Type B pancreatic cell (in vitro differentiated cells): Measurements from ENCODE around the gene CFAP43. TPM values are rescaled to one million over a fixed set of nuclear protein-coding genes. Genes with fewer than 3 reads are reported as not detected.

ENCODE experiments used
- DNase-seq: peaks from one replicate; pipeline ENCODE4 v3.0.0; 2021; ENCODE audit warnings: mixed read lengths; ENCODE audit not compliant: unreplicated experiment; ENCODE audit errors: extremely low spot score
- H3K27ac Mint-ChIP-seq: 2 replicates; pipeline ENCODE4 v1.8.0; 2021; ENCODE audit warnings: mild to moderate bottlenecking, mixed read lengths
- H3K27me3 Mint-ChIP-seq: 2 replicates; pipeline ENCODE4 v1.8.0; 2021; ENCODE audit warnings: mixed read lengths
- H3K36me3 Mint-ChIP-seq: 2 replicates; pipeline ENCODE4 v1.8.0; 2021; ENCODE audit warnings: mixed read lengths
- H3K4me1 Mint-ChIP-seq: one replicate; pipeline ENCODE4 v1.8.0; 2021; ENCODE audit warnings: mixed read lengths; ENCODE audit not compliant: unreplicated experiment
- H3K4me3 Mint-ChIP-seq: 2 replicates; pipeline ENCODE4 v1.8.0; 2021; ENCODE audit warnings: mild to moderate bottlenecking, mixed read lengths
- H3K9me3 Mint-ChIP-seq: 2 replicates; pipeline ENCODE4 v1.8.0; 2021; ENCODE audit warnings: mixed read lengths
- total RNA-seq: library from RNA; stranded (reverse); gene quantifications from 2 replicates; pipeline ENCODE4 v1.2.1, GENCODE V29; 2021; ENCODE audit warnings: low replicate concordance
- TF ChIP-seq, protein P1 (sequence below): fragments of 200-600 bp; sonication (generic); conservative IDR thresholded peaks from 2 replicates; pipeline ENCODE4 v1.5.0; 2021; ENCODE audit warnings: antibody characterized with exemption, mild to moderate bottlenecking

Gene CFAP43
- total RNA-seq, 1 donor from 2014 or later, result 7.6 TPM

DNA sequence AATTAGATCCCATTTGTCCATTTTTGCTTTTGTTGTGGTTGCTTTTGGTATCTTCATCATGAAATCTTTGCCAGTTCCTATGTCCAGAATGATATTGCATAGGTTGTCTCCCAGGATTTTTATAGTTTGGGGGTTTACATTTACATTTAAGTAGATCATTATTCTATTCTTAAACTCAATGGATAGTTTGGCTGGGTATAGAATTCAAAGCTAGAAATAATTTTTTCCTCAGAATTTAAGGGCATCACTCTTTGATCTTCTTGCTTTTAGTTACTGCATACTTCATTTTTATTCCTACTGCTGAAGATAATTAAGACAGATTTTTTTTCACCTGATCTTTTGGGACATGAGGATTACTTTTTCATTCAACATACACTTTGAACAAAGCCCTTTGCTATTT, 80.4 kb downstream of the CFAP43 start:
- peaks cover 5% of the 10 kb centered on the region for H3K36me3 Mint-ChIP-seq
- no peak for DNase-seq

DNA sequence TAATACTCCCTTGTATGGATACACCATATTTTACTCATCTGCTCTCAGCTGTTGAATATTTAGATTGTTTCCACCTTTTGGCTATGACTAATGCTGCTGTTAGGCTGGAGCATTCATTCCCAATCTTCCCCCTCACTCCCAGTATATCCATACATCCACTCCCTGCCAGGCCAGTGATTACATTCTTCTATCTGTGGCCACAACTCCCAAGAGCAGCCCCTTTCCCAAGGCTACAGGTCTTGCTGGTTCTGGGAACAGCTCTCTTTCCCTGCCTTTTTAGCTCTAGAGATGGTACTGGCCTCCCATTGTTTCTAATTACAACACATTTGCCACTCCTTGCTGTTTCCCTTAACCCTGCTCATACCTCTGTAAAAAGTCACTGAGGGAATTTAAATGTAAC, 82.0 kb downstream of the CFAP43 start:
- no peak overlapping the region for H3K4me3 Mint-ChIP-seq
- TF ChIP-seq, protein P1, sequence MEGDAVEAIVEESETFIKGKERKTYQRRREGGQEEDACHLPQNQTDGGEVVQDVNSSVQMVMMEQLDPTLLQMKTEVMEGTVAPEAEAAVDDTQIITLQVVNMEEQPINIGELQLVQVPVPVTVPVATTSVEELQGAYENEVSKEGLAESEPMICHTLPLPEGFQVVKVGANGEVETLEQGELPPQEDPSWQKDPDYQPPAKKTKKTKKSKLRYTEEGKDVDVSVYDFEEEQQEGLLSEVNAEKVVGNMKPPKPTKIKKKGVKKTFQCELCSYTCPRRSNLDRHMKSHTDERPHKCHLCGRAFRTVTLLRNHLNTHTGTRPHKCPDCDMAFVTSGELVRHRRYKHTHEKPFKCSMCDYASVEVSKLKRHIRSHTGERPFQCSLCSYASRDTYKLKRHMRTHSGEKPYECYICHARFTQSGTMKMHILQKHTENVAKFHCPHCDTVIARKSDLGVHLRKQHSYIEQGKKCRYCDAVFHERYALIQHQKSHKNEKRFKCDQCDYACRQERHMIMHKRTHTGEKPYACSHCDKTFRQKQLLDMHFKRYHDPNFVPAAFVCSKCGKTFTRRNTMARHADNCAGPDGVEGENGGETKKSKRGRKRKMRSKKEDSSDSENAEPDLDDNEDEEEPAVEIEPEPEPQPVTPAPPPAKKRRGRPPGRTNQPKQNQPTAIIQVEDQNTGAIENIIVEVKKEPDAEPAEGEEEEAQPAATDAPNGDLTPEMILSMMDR, result no peak
- peaks cover 14% of the 10 kb centered on the region for H3K9me3 Mint-ChIP-seq
- DNase-seq, result no peak
- H3K27ac Mint-ChIP-seq, result no peak overlapping the region
- peaks cover 5% of the 10 kb centered on the region for H3K36me3 Mint-ChIP-seq
- H3K4me1 Mint-ChIP-seq, result no peaks in the 10 kb centered on the region
- peaks cover 6% of the 10 kb centered on the region for H3K27me3 Mint-ChIP-seq

More for the DNA sequence above, 80.4 kb downstream of the CFAP43 start:
- Mint-ChIP-seq H3K27ac (no peak overlapping the region), H3K27me3 (peaks cover 5% of the 10 kb centered on the region), H3K4me3 (no peak overlapping the region), H3K9me3 (peaks cover 14% of the 10 kb centered on the region), H3K4me1 (no peaks in the 10 kb centered on the region)
- TF ChIP-seq, protein P1, result no peak

DNA sequence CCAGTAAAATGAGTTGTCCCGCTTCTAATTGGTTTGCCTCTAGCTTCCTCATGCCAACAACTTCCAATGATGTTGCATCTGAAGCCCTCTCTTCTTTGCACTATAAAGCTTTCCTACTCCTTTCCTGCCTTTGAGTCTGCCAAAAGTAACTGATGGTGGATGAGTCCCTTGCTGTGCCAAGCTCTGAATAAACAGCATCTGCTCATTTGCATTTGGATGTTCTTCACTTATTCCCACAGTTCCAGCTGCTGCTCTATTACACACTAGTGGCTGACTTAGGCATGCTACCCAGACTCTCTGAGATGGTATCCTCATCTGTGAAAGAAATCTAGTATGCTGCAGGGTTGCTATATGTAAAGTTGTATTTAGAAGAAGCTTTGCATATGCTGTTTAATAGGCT, 85.3 kb downstream of the CFAP43 start:
- Mint-ChIP-seq H3K9me3 (peaks cover 9% of the 10 kb centered on the region), H3K4me3 (no peak overlapping the region), H3K27me3 (peaks cover 12% of the 10 kb centered on the region), H3K36me3 (no peaks in the 10 kb centered on the region), H3K4me1 (no peaks in the 10 kb centered on the region), H3K27ac (no peak overlapping the region)
- TF ChIP-seq, protein P1, result no peak
- no peak for DNase-seq

DNA sequence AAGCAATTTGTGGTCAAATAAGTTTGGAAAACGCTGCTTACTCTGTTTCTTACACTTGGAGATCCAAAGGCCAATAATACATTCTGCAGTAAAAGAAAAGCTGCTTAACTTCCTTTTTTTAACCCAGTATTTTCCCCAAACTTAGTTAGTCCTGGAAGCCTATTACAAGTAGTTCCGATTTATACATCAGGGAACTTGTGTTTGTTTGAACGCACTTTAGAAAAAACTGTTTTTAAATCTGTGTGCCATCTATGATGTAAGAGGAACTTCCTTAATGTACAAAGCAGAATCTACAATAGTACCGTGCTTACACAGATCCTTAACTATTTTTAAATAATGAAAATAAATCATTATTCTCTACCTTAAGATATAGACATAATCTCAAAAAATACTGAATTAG, 87.2 kb downstream of the CFAP43 start:
- Mint-ChIP-seq H3K27me3 (peaks cover 12% of the 10 kb centered on the region), H3K4me1 (no peaks in the 10 kb centered on the region)

DNA sequence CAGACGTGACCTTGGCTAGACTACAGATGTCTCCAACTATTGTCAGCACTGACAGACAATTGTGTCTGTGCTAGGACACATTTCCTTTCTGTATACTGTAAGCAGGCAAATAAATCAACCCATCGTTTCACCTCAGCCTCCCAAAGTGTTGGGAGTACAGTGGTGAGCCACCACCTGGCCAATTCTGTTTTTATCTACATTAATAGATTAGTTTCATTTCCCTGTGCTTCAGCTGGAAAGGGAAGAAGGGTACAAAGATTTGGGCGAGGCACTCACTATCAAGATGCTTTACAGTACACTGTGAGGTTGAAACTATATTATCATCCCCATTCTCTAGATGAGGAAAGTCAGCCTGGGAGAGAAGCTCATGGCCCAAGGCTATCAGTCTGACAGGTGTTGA, 88.3 kb downstream of the CFAP43 start:
- no peaks in the 10 kb centered on the region for H3K36me3 Mint-ChIP-seq
- no peak for DNase-seq
- H3K27me3 Mint-ChIP-seq, result peaks cover 12% of the 10 kb centered on the region
- H3K27ac Mint-ChIP-seq, result no peak overlapping the region
- TF ChIP-seq, protein P1, result no peak
- H3K4me1 Mint-ChIP-seq, result no peaks in the 10 kb centered on the region
- no peak overlapping the region for H3K4me3 Mint-ChIP-seq
- no peaks in the 10 kb centered on the region for H3K9me3 Mint-ChIP-seq

More for the DNA sequence above, 87.2 kb downstream of the CFAP43 start:
- Mint-ChIP-seq H3K27ac (no peak overlapping the region), H3K4me3 (no peak overlapping the region), H3K36me3 (no peaks in the 10 kb centered on the region), H3K9me3 (peaks cover under 1% of the 10 kb centered on the region)
- no peak for DNase-seq
- TF ChIP-seq, protein P1, result no peak

DNA sequence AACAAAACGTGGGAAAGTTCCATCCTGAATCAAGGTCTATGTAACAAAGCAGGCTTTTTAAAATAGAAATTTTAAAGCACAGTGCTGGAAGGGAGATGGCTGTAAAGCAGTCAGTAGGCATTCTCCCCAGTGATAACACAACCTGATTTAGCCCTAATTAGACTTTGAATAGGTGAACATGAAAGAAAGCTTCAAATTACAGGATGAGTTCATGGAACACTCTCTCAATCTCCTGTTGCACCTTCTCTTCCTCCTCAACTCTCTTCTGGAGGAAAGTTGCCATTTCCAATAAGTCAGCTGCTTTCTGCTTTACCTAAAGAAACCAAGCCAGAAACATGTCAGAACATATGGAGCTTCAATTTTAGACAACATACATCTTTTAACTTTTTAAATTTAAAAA, 90.1 kb downstream of the CFAP43 start:
- Mint-ChIP-seq H3K4me1 (no peaks in the 10 kb centered on the region), H3K27ac (no peak overlapping the region), H3K9me3 (no peaks in the 10 kb centered on the region), H3K36me3 (no peaks in the 10 kb centered on the region), H3K4me3 (no peak overlapping the region), H3K27me3 (peaks cover 12% of the 10 kb centered on the region)
- no peak for DNase-seq
- TF ChIP-seq, protein P1, result no peak
